OCI-LY1 (cell line): ENCODE data around the gene SCRN2.
A peak's percentile ranks its signal among the peaks of the same experiment; 100 is the strongest.

Experiments used
- H2AFZ ChIP-seq: fragments of 200-600 bp; sonication (generic), shearing (Covaris generic); 2 replicates; pipeline ENCODE4 v1.6.0; 2014; ENCODE audit warnings: antibody characterized with exemption, mild to moderate bottlenecking, low read length
- H3F3A ChIP-seq: fragments of 200-600 bp; sonication (generic), shearing (Covaris generic); 2 replicates; pipeline ENCODE4 v1.6.0; 2014; ENCODE audit warnings: mild to moderate bottlenecking, antibody characterized with exemption, low read length, moderate library complexity; ENCODE audit not compliant: insufficient read depth
- H3K27ac ChIP-seq: fragments of 200-600 bp; sonication (generic); 2 replicates; pipeline ENCODE4 v1.5.1; 2014; ENCODE audit warnings: low read length, mixed run types, mild to moderate bottlenecking, low read depth; ENCODE audit not compliant: poor library complexity, severe bottlenecking
- H3K27me3 ChIP-seq: fragments of 200-600 bp; sonication (generic); 2 replicates; pipeline ENCODE4 v1.6.0; 2014; ENCODE audit warnings: antibody characterized with exemption, mild to moderate bottlenecking, low read length, moderate library complexity; ENCODE audit not compliant: insufficient read depth
- H3K36me3 ChIP-seq: fragments of 200-600 bp; sonication (generic); 2 replicates; pipeline ENCODE4 v1.6.1; 2014; ENCODE audit warnings: mild to moderate bottlenecking, antibody characterized with exemption, low read length, moderate library complexity, mixed read lengths; ENCODE audit not compliant: insufficient read depth
- H3K4me1 ChIP-seq: fragments of 200-600 bp; sonication (generic); 2 replicates; pipeline ENCODE4 v1.5.1; 2014; ENCODE audit warnings: mild to moderate bottlenecking, low read length, moderate library complexity; ENCODE audit not compliant: insufficient read depth, severe bottlenecking
- H3K4me2 ChIP-seq: fragments of 200-600 bp; sonication (generic), shearing (Covaris generic); 2 replicates; pipeline ENCODE4 v1.6.1; 2014; ENCODE audit warnings: low read length
- H3K4me3 ChIP-seq: fragments of 200-600 bp; sonication (generic); 2 replicates; pipeline ENCODE4 v1.5.1; 2014; ENCODE audit warnings: low read length, low read depth, mild to moderate bottlenecking, mixed read lengths; ENCODE audit not compliant: poor library complexity, severe bottlenecking
- H3K79me2 ChIP-seq: fragments of 200-600 bp; shearing (Covaris generic); 2 replicates; pipeline ENCODE4 v1.6.1; 2016; ENCODE audit warnings: mixed run types, low read length, mixed read lengths; ENCODE audit not compliant: insufficient read depth
- H3K9ac ChIP-seq: fragments of 200-600 bp; sonication (generic), shearing (Covaris generic); 2 replicates; pipeline ENCODE4 v1.6.1; 2014; ENCODE audit warnings: mild to moderate bottlenecking, low read length, mixed read lengths
- H3K9me2 ChIP-seq: fragments of 200-600 bp; sonication (generic), shearing (Covaris generic); 2 replicates; pipeline ENCODE4 v1.6.1; 2014; ENCODE audit warnings: low read depth, mild to moderate bottlenecking, low read length, mixed read lengths
- H3K9me3 ChIP-seq: fragments of 200-600 bp; shearing (Covaris generic); 2 replicates; pipeline ENCODE4 v1.6.1; 2014; ENCODE audit warnings: low read length, mixed read lengths
- H4K20me1 ChIP-seq: fragments of 200-600 bp; sonication (generic), shearing (Covaris generic); 2 replicates; pipeline ENCODE4 v1.6.0; 2016; ENCODE audit warnings: mild to moderate bottlenecking, low read length; ENCODE audit not compliant: insufficient read depth
- CTCF ChIP-seq: fragments of 200-600 bp; sonication (generic), shearing (Covaris generic); IDR thresholded peaks from 2 replicates; pipeline ENCODE4 v1.5.1; 2017; ENCODE audit warnings: mild to moderate bottlenecking, antibody characterized with exemption, low read length, moderate library complexity, mixed read lengths
- EZH2 ChIP-seq: fragments of 200-600 bp; sonication (generic), shearing (Covaris generic); IDR thresholded peaks from 2 replicates; pipeline ENCODE4 v1.8.0; 2017; ENCODE audit warnings: borderline replicate concordance, mixed run types, mild to moderate bottlenecking, antibody characterized with exemption, low read length, moderate library complexity, mixed read lengths

SCRN2 gene

DNA sequence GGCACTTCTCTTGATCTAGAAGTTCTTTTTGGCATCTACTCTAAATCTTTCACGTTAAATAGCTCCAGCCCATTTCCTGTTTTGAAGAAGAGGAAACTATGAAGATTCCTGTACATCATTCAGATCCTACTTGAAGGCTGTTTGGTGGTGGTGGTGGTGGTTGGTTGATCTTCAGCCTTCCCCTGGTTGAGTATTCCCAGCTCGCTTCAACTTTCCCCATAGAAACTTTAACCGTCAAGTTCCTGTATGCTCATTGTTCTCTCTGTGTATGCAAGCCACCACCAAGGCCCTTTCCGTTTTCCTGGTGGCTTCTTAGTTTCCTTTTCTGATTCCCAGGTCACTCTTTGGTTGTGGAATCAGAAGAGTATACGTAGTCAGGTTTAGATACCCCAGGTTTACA is 6.3 kb downstream of the SCRN2 start:
- H3K9me3 ChIP-seq, result no peaks in the 10 kb centered on the region
- H3K36me3 ChIP-seq, result no peaks in the 10 kb centered on the region
- H3K9me2 ChIP-seq, result no peaks in the 10 kb centered on the region
- H3K27me3 ChIP-seq, result no peaks in the 10 kb centered on the region
- no peak overlapping the region for H2AFZ ChIP-seq
- TF ChIP-seq CTCF (no peak), EZH2 (no peak)
- no peaks in the 10 kb centered on the region for H4K20me1 ChIP-seq
- no peak overlapping the region for H3K9ac ChIP-seq
- no peak overlapping the region for H3K4me2 ChIP-seq
- H3K4me3 ChIP-seq, result no peak overlapping the region
- H3K4me1 ChIP-seq, result peaks cover 21% of the 10 kb centered on the region
- H3K79me2 ChIP-seq, result peaks cover 6% of the 10 kb centered on the region
- H3K27ac ChIP-seq, result no peak overlapping the region
- H3F3A ChIP-seq, result no peaks in the 10 kb centered on the region

DNA sequence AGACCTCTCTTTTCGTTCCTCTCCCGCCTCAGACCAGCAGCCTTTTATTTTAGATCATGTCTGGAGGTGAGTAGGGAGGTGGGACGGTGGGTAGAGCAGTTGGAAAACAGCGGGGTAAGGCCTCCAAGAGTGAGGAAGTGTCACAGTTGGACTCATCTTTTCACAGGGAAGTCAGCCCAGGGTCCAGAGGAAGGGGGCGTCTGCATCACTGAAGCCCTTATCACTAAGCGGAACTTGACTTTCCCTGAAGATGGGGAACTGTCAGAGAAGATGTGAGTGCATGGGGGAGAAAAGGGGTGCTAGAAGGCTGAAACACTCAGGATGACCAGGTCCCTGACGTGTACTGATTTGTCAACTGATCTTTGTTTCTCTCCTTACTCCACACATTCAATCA is 9.1 kb downstream of the SCRN2 start:
- peaks cover 6% of the 10 kb centered on the region for H3K79me2 ChIP-seq
- no peaks in the 10 kb centered on the region for H3F3A ChIP-seq
- no peak for TF ChIP-seq EZH2
- TF ChIP-seq CTCF, result no peak
- H3K27me3 ChIP-seq, result no peaks in the 10 kb centered on the region
- H3K9me3 ChIP-seq, result no peaks in the 10 kb centered on the region
- peaks cover 15% of the 10 kb centered on the region for H3K36me3 ChIP-seq
- no peak overlapping the region for H3K27ac ChIP-seq
- 0 out of 2 replicates have a peak overlapping the region, but pooled peaks have one; percentile 52 for H2AFZ ChIP-seq
- no peaks in the 10 kb centered on the region for H4K20me1 ChIP-seq
- H3K4me1 ChIP-seq, result peaks cover 22% of the 10 kb centered on the region
- no peaks in the 10 kb centered on the region for H3K9me2 ChIP-seq
- H3K4me2 ChIP-seq, result peak overlapping the region; percentile 92
- peak overlapping the region; percentile 73 for H3K9ac ChIP-seq
- peak overlapping the region; percentile 93 for H3K4me3 ChIP-seq

- H3K4me2 ChIP-seq, result peak within 1 kb of the TSS; percentile 92
- no peaks in the 10 kb centered on the region for H3F3A ChIP-seq
- no peaks in the 10 kb centered on the region for H3K9me2 ChIP-seq
- H3K79me2 ChIP-seq, result peaks cover 6% of the 10 kb centered on the region
- peak within 1 kb of the TSS; percentile 83 for H3K9ac ChIP-seq
- TF ChIP-seq EZH2, result no peak
- peak; percentile 52; the same call in 1 of the 2 replicates for TF ChIP-seq CTCF
- H3K27me3 ChIP-seq, result no peaks in the 10 kb centered on the region
- H3K27ac ChIP-seq, result peak within 1 kb of the TSS; percentile 34
- peak within 1 kb of the TSS; percentile 93 for H3K4me3 ChIP-seq
- H3K9me3 ChIP-seq, result no peaks in the 10 kb centered on the region
- H2AFZ ChIP-seq, result 0 out of 2 replicates have a peak within 1 kb of the TSS, but pooled peaks have one; percentile 52
- no peaks in the 10 kb centered on the region for H4K20me1 ChIP-seq
- H3K4me1 ChIP-seq, result peaks cover 22% of the 10 kb centered on the region
- H3K36me3 ChIP-seq, result peaks cover 21% of the 10 kb centered on the region
Measured at GRCh38 chr17:47831003-47831933, 9.8 kb downstream of the SCRN2 start, which contains the start of the genes LRRC46 and MRPL10. TSS of gene LRRC46 (plus strand) at chr17:47831670. CDS start at chr17:47831990, 320 bp downstream. TSS of gene MRPL10 (minus strand) at chr17:47831541. CDS start at chr17:47831511, 30 bp downstream.
